ENCODE data around the gene DPYD. TPM values are rescaled to one million over a fixed set of nuclear protein-coding genes. Genes with fewer than 3 reads are reported as not detected.

Gene DPYD
- total and polyA plus RNA-seq, 10 of the 15 experiments (the other 5 are each of a cell fraction or from before 2014, with no cell fraction given) = 5.7 to 23.8 (median 10.2) TPM

GRCh38 chr1:97938285-97938642, 17.4 kb upstream of the DPYD start:
- ATAC-seq = no peak
- Histone ChIP-seq H3K27me3 (replicated peaks in 1 of 2; ENCODE audit: control insufficient read depth in 2 of 2, insufficient read depth in 2 of 2, low read length in 1 of 2) (no peaks in the 10 kb centered on the region), H3K36me3 (ENCODE audit: control insufficient read depth in 2 of 2, insufficient read depth in 2 of 2, low read length in 1 of 2) (no peaks in the 10 kb centered on the region), H3K4me2 (ENCODE audit: control insufficient read depth, insufficient read depth) (no peak overlapping the region), H2AFZ (ENCODE audit: control insufficient read depth, low read depth, low read length) (no peak overlapping the region), H3K4me3 (no peak overlapping the region), H3K79me2 (ENCODE audit: control insufficient read depth, insufficient read depth, low read length) (no peaks in the 10 kb centered on the region), H3K4me1 (ENCODE audit: control insufficient read depth, insufficient read depth, low read length) (no peaks in the 10 kb centered on the region), H3K9ac (ENCODE audit: control insufficient read depth, insufficient read depth, low read length) (no peak overlapping the region), H3K27ac (ENCODE audit: control insufficient read depth, insufficient read depth) (no peak overlapping the region), H4K20me1 (ENCODE audit: control insufficient read depth, insufficient read depth) (no peaks in the 10 kb centered on the region), H3K9me3 (replicated peaks; ENCODE audit: control insufficient read depth, insufficient read depth, low read length) (no peaks in the 10 kb centered on the region)
- TF ChIP-seq FOXK2 (IDR thresholded peaks at IDR 0.05) = no peak
- TF ChIP-seq EED (IDR thresholded peaks at IDR 0.05; ENCODE audit: low read depth) = no peak
- no peak for TF ChIP-seq SUZ12 (IDR thresholded peaks at IDR 0.05; ENCODE audit: unreplicated experiment)
- TF ChIP-seq LARP7 (IDR thresholded peaks at IDR 0.05) = no peak
- no peak for TF ChIP-seq SMARCA5 (IDR thresholded peaks at IDR 0.05)
- no peak for TF ChIP-seq YY1 (IDR thresholded peaks at IDR 0.05; ENCODE audit: low read depth, low read length)
- no peak for TF ChIP-seq POLR2AphosphoS2 (IDR thresholded peaks at IDR 0.05; ENCODE audit: low read depth, low read length)
- no peak for TF ChIP-seq FOS (IDR thresholded peaks at IDR 0.05; ENCODE audit: borderline replicate concordance, extremely low read depth, insufficient read length)
- no peak for TF ChIP-seq NKRF (conservative IDR thresholded peaks at IDR 0.05)
- no peak for TF ChIP-seq SMAD1 (IDR thresholded peaks at IDR 0.05; ENCODE audit: low read depth, partially characterized antibody)
- TF ChIP-seq NFYB (IDR thresholded peaks at IDR 0.05; ENCODE audit: insufficient read depth, low read depth, low read length) = no peak
- TF ChIP-seq HCFC1 (IDR thresholded peaks at IDR 0.05; ENCODE audit: low read length) = no peak
- no peak for TF ChIP-seq TCF7 (IDR thresholded peaks at IDR 0.05; ENCODE audit: borderline replicate concordance)
- no peak for TF ChIP-seq DPF2 (IDR thresholded peaks at IDR 0.05)
- no peak for TF ChIP-seq CBX5 (IDR thresholded peaks at IDR 0.05; ENCODE audit: low read depth)
- TF ChIP-seq ZBTB40 (IDR thresholded peaks at IDR 0.05; ENCODE audit: borderline replicate concordance) = no peak
- BruUV-seq (replicated peaks) = no TSS peak
- in situ Hi-C loops (cut with MboI) (no loop called here), intact Hi-C loops (cut with micrococcal nuclease; ENCODE audit: unreplicated experiment) (no loop called here)
- ChIA-PET SMC1A (ENCODE audit: uncharacterized antibody, unreplicated experiment) (no interaction called here), RAD21 (ENCODE audit: unreplicated experiment) (no interaction called here), CTCF (no interaction called here), POLR2A (no interaction called here)
- no peak for FAIRE-seq
- WGBS (ENCODE audit: insufficient coverage, insufficient replicate concordance, low lambda C conversion rate, missing lambda C conversion rate) = 19% methylated on average over 3 of the region's 3 CpGs
- DNase-seq (ENCODE audit: low read depth, low spot score) = no peak

All from GM12878 (cell line).